Kidney epithelial cell (primary cell): ENCODE measurements around the gene NNT. TPM values are rescaled to one million over a fixed set of nuclear protein-coding genes. Genes with fewer than 3 reads are reported as not detected.
"Not testable (repeated sequence)": the region's sequence is repeated elsewhere in the genome, so short reads cannot be mapped to it uniquely, and the experiment has no call there.

Experiments used
- DNase-seq: peaks from one replicate; pipeline ENCODE4 v3.0.0-alpha.2; 2010; ENCODE audit warnings: low read depth
- H3K27me3 ChIP-seq: 2 replicates; pipeline ENCODE4 v1.6.0; 2011; ENCODE audit warnings: low read length; ENCODE audit not compliant: control insufficient read depth, insufficient read depth
- H3K36me3 ChIP-seq: 2 replicates; pipeline ENCODE4 v1.5.1; 2011; ENCODE audit warnings: low read length; ENCODE audit not compliant: control insufficient read depth, insufficient read depth
- H3K4me3 ChIP-seq: 2 replicates; pipeline ENCODE4 v1.5.1; 2011; ENCODE audit warnings: low read depth, mild to moderate bottlenecking, control low read depth, low read length
- total RNA-seq: library from RNA; depleted of rRNA; stranded (reverse); fragments of >200 nt; gene quantifications from 2 replicates; pipeline ENCODE4 v1.2.3, GENCODE V29; 2015
- TF ChIP-seq, protein P1 (sequence below): IDR thresholded peaks from 2 replicates; pipeline ENCODE4 v1.5.1; 2011; ENCODE audit warnings: mild to moderate bottlenecking, moderate library complexity, low read length, control low read depth, inconsistent platforms; ENCODE audit not compliant: insufficient read depth, poor library complexity, severe bottlenecking

Gene NNT
- total RNA-seq, 1 donor from 2014 or later, result 41.4 TPM

DNA sequence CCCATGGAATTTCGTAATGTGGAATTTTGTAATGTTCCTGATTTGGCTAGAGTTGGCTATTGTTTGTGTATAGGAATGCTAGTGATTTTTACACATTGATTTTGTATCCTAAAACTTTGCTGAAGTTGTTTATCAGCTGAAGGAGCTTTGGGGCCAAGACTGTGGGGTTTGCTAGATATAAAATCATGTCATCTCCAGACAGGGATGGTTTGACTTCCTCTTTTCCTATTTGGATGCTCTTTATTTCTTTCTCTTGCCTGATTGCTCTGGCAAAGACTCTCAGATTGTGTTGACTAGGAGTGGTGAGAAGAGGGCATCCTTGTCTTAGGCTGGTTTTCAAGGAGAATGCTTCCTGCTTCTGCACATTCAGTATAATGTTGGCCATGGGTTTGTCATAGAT lies 91.0 kb downstream of the NNT start:
- H3K27me3 ChIP-seq, result no peaks in the 10 kb centered on the region
- TF ChIP-seq, protein P1, sequence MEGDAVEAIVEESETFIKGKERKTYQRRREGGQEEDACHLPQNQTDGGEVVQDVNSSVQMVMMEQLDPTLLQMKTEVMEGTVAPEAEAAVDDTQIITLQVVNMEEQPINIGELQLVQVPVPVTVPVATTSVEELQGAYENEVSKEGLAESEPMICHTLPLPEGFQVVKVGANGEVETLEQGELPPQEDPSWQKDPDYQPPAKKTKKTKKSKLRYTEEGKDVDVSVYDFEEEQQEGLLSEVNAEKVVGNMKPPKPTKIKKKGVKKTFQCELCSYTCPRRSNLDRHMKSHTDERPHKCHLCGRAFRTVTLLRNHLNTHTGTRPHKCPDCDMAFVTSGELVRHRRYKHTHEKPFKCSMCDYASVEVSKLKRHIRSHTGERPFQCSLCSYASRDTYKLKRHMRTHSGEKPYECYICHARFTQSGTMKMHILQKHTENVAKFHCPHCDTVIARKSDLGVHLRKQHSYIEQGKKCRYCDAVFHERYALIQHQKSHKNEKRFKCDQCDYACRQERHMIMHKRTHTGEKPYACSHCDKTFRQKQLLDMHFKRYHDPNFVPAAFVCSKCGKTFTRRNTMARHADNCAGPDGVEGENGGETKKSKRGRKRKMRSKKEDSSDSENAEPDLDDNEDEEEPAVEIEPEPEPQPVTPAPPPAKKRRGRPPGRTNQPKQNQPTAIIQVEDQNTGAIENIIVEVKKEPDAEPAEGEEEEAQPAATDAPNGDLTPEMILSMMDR, result no peak
- no peak for DNase-seq
- no peak overlapping the region for H3K4me3 ChIP-seq
- H3K36me3 ChIP-seq, result no peaks in the 10 kb centered on the region

DNA sequence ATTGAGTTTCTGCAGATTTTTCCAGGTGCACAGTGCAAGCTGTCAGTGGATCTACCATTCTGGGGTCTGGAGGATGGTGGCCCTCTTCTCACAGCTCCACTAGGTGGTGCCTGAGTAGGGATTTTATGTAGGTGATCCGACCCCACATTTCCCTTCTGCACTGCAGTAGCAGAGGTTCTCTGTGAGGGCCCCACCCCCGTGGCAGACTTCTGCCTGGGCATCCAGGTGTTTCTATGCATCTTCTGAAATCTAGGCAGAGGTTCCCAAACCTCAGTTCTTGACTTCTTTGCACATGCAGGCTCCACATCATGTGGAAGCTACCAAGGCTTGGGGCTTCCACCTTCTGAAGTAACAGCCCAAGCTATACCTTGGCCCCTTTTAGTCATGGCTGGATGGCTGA lies 93.5 kb downstream of the NNT start:
- H3K27me3 ChIP-seq, H3K4me3 ChIP-seq, DNase-seq, H3K36me3 ChIP-seq: not testable (repeated sequence)

DNA sequence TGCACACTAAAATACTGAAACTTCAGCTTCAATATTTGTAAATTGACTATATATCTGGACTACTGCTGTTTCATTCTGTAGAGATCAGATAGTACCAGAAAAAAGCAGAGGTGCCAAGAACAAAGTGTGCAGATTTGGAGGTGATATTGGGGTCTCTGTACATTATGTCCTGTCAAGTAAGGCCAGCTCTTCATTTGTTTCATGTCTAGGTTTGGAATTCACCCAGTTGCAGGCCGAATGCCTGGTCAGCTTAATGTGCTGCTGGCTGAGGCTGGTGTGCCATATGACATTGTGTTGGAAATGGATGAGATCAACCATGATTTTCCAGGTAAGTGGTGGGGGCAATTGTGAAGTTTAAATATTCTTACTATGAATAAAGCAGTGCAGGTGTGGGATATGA lies 96.9 kb downstream of the NNT start:
- DNase-seq, result no peak
- TF ChIP-seq, protein P1, result no peak
- Histone ChIP-seq H3K36me3 (no peaks in the 10 kb centered on the region), H3K27me3 (no peaks in the 10 kb centered on the region), H3K4me3 (no peak overlapping the region)

DNA sequence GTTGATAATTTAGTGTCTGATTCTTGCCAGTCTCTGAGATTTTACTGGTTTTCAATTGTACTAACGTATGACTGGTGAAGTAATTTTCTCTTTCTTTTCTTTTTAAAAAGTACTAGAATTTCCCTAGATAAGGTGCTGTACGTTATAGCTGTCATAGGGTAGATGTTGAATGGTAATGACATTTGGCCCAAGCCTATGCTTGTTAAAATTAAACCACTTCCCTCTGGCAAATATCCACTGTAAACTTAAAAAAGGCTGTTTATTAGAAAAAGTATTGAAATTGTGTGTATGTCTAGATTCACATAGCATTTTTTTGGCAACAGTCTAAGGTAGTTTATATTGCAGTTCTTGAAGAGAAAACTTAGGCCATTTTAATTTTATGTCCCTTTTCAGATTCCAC lies 97.6 kb downstream of the NNT start:
- DNase-seq, result no peak
- no peaks in the 10 kb centered on the region for H3K36me3 ChIP-seq
- H3K4me3 ChIP-seq, result no peak overlapping the region
- TF ChIP-seq, protein P1, result no peak
- no peaks in the 10 kb centered on the region for H3K27me3 ChIP-seq

DNA sequence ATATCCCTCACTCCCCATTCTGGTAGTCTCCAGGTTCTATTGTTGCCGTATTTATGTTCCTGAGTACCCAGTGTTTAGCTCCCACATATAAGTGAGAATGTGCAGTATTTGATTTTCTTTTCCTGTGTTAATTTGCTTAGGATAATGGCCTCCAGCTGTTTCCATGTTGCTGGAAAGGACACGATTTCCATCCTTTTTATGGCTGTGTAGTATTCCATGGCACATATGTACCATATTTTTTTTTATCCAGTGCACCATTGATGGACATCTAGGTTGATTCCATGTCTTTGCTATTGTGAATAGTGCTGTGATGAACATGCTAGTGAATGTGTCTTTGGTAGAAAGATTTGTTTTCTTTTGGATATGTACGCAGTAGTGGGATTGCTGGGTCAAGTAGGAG lies 98.2 kb downstream of the NNT start:
- TF ChIP-seq, protein P1, result no peak

DNA sequence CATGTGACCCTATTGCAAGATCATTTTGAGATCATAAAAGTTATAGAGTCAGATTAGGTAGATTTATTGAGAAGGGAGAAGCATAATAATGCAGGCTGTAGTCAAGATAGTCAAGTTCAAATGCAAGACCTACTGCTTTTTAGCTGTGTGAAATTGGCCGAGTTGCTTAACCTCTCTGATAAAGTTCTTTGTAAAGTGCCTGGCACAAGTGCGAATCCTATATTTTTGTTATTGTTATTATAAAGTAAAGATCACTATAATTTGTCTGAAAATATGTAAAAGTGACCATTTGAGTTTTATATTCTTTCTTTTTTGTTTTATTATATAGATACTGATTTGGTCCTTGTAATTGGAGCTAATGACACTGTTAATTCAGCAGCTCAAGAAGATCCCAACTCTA lies 99.3 kb downstream of the NNT start:
- no peak overlapping the region for H3K4me3 ChIP-seq
- H3K36me3 ChIP-seq, result no peaks in the 10 kb centered on the region
- DNase-seq, result no peak
- no peaks in the 10 kb centered on the region for H3K27me3 ChIP-seq
- TF ChIP-seq, protein P1, result no peak

More for the DNA sequence above, 98.2 kb downstream of the NNT start:
- Histone ChIP-seq H3K4me3 (no peak overlapping the region), H3K36me3 (no peaks in the 10 kb centered on the region), H3K27me3 (no peaks in the 10 kb centered on the region)
- DNase-seq, result no peak
